NT2/D1 (cell line): Measurements from ENCODE around the gene C19orf67.
"Not testable (repeated sequence)": the region's sequence is repeated elsewhere in the genome, so short reads cannot be mapped to it uniquely, and the experiment has no call there.

Experiments
- SUZ12 ChIP-seq: IDR thresholded peaks from 2 replicates; pipeline ENCODE4 v1.6.1; 2011; ENCODE audit not compliant: insufficient read length, insufficient read depth; ENCODE audit errors: extremely low read depth
- YY1 ChIP-seq: IDR thresholded peaks from 2 replicates; pipeline ENCODE4 v1.6.1; 2011; ENCODE audit not compliant: insufficient read length, insufficient read depth
- ZNF274 ChIP-seq: IDR thresholded peaks from 2 replicates; pipeline ENCODE4 v1.6.1; 2011; ENCODE audit warnings: mild to moderate bottlenecking, low read depth, low read length

DNA sequence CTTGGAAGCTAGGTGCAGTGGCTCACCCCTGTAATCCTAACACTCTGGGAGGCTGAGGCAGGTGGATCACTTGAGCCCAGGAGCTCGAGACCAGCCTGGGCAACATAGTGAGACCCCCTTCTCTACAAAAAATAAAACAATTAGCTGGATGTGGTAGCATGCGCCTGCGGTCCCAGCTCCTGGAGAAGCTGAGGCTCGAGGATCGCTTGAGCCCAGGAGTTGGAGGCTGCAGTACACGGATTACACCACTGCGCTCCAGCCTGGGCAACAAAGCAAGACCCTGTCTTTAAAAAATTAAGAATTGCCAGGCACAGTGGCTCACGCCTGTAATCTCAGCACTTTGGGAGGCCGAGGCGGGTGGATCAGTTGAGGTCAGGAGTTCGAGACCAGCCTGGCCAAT lies 34.6 kb downstream of the C19orf67 start:
- TF ChIP-seq ZNF274, SUZ12, YY1: not testable (repeated sequence)
